WTC11 (cell line): ENCODE results near the gene RGL1.
"Not testable (repeated sequence)": the region's sequence is repeated elsewhere in the genome, so short reads cannot be mapped to it uniquely, and the experiment has no call there.

Source experiments
- ATF2 ChIP-seq: sonication (generic); formaldehyde crosslinking; IDR thresholded peaks from 2 replicates; pipeline ENCODE4 v1.8.1; 2022; ENCODE audit warnings: low read depth, missing genetic modification reagents, borderline replicate concordance
- ATF3 ChIP-seq: sonication (generic); formaldehyde crosslinking; conservative IDR thresholded peaks from 2 replicates; pipeline ENCODE4 v1.8.1; 2022; ENCODE audit warnings: mild to moderate bottlenecking, missing genetic modification reagents
- ATF6 ChIP-seq: sonication (generic); formaldehyde crosslinking; IDR thresholded peaks from 2 replicates; pipeline ENCODE4 v1.8.1; 2023; ENCODE audit warnings: mild to moderate bottlenecking, missing genetic modification reagents
- CBFB ChIP-seq: sonication (generic); formaldehyde crosslinking; IDR thresholded peaks from 2 replicates; pipeline ENCODE4 v1.8.1; 2022; ENCODE audit warnings: mild to moderate bottlenecking, low read depth, missing genetic modification reagents
- CREB1 ChIP-seq: sonication (generic); formaldehyde crosslinking; IDR thresholded peaks from 2 replicates; pipeline ENCODE4 v1.8.0; 2023; ENCODE audit warnings: mild to moderate bottlenecking, missing genetic modification reagents
- CTCF ChIP-seq: fragments of 200-600 bp; IDR thresholded peaks from 2 replicates; pipeline ENCODE4 v1.8.0; 2022; ENCODE audit warnings: antibody characterized with exemption
- ERG ChIP-seq: fragments of 250-450 bp; sonication (Bioruptor Pico); IDR thresholded peaks from 2 replicates; pipeline ENCODE4 v1.8.0; 2021; ENCODE audit warnings: mild to moderate bottlenecking
- FOXK1 ChIP-seq: sonication (generic); formaldehyde crosslinking; IDR thresholded peaks from 2 replicates; pipeline ENCODE4 v1.8.0; 2022; ENCODE audit warnings: mild to moderate bottlenecking, moderate library complexity, missing genetic modification reagents
- FOXP4 ChIP-seq: sonication (generic); formaldehyde crosslinking; IDR thresholded peaks from 2 replicates; pipeline ENCODE4 v1.8.0; 2022; ENCODE audit warnings: mild to moderate bottlenecking, missing genetic modification reagents
- GABPB1 ChIP-seq: sonication (generic); formaldehyde crosslinking; IDR thresholded peaks from 2 replicates; pipeline ENCODE4 v1.8.1; 2023; ENCODE audit warnings: mild to moderate bottlenecking, missing genetic modification reagents
- MXD4 ChIP-seq: fragments of 250-450 bp; sonication (Bioruptor Pico); IDR thresholded peaks from 2 replicates; pipeline ENCODE4 v1.8.0; 2021; ENCODE audit warnings: mild to moderate bottlenecking, moderate library complexity, borderline replicate concordance
- NR2C2 ChIP-seq: sonication (generic); formaldehyde crosslinking; IDR thresholded peaks from 2 replicates; pipeline ENCODE4 v1.8.0; 2022; ENCODE audit warnings: mild to moderate bottlenecking, missing genetic modification reagents
- ZBTB43 ChIP-seq: sonication (generic); formaldehyde crosslinking; IDR thresholded peaks from 2 replicates; pipeline ENCODE4 v1.8.1; 2023; ENCODE audit warnings: mild to moderate bottlenecking, missing genetic modification reagents
- ZNF423 ChIP-seq: fragments of 250-450 bp; sonication (Bioruptor Pico); IDR thresholded peaks from 2 replicates; pipeline ENCODE4 v2.1.2; 2022; ENCODE audit warnings: mild to moderate bottlenecking, moderate library complexity

- not testable (repeated sequence) for TF ChIP-seq ZBTB43 (CRISPR knock-in tag); CTCF; ATF2 (CRISPR knock-in tag); NR2C2 (CRISPR knock-in tag); FOXP4 (CRISPR knock-in tag); MXD4 (CRISPR knock-in tag); FOXK1 (CRISPR knock-in tag); ERG; ATF6; CBFB (CRISPR knock-in tag); ZNF423 (CRISPR knock-in tag); GABPB1 (CRISPR knock-in tag); ATF3 (CRISPR knock-in tag); CREB1 (CRISPR knock-in tag)
Observed at GRCh38 chr1:183785921-183786320, 19.0 kb upstream of the RGL1 start.
